ENCODE results near the gene ONECUT2.

ONECUT2 gene

GRCh38 chr18:57437766-57438671, 2.8 kb downstream of the ONECUT2 start:
- peak; percentile 84 for DNase-seq (ENCODE audit: low spot score)

GRCh38 chr18:57438743-57439608, 3.8 kb downstream of the ONECUT2 start:
- peak; percentile 32 for DNase-seq (ENCODE audit: low spot score)
- TF ChIP-seq CTCF (IDR thresholded peaks at IDR 0.05; ENCODE audit: extremely low read depth, missing control alignments), result no peak

More at GRCh38 chr18:57437766-57438671, 2.8 kb downstream of the ONECUT2 start:
- TF ChIP-seq CTCF (IDR thresholded peaks at IDR 0.05; ENCODE audit: extremely low read depth, missing control alignments), result peak; percentile 13

- TF ChIP-seq CTCF (IDR thresholded peaks at IDR 0.05; ENCODE audit: extremely low read depth, missing control alignments), result no peak
- no peak for DNase-seq (ENCODE audit: low spot score)
These were observed 4.4 kb downstream of the ONECUT2 start for GRCh38 chr18:57439609-57439968.

- no peak for DNase-seq (ENCODE audit: low spot score)
These were observed 4.8 kb downstream of the ONECUT2 start for GRCh38 chr18:57439985-57440330.

GRCh38 chr18:57440331-57441070, 5.3 kb downstream of the ONECUT2 start:
- DNase-seq (ENCODE audit: low spot score), result peak; percentile 30
- no peak for TF ChIP-seq CTCF (IDR thresholded peaks at IDR 0.05; ENCODE audit: extremely low read depth, missing control alignments)

More at GRCh38 chr18:57439985-57440330, 4.8 kb downstream of the ONECUT2 start:
- TF ChIP-seq CTCF (IDR thresholded peaks at IDR 0.05; ENCODE audit: extremely low read depth, missing control alignments), result no peak

GRCh38 chr18:57441071-57441794, 6.1 kb downstream of the ONECUT2 start:
- TF ChIP-seq CTCF (IDR thresholded peaks at IDR 0.05; ENCODE audit: extremely low read depth, missing control alignments), result no peak
- peak; percentile 28 for DNase-seq (ENCODE audit: low spot score)

Data from GM20000 (cell line).